Measurements from ENCODE around the gene ANKRD28.

GRCh38 chr3:15646851-15647511 is 150.8 kb downstream of the ANKRD28 start:
- TF ChIP-seq POLR2AphosphoS5 (IDR thresholded peaks at IDR 0.05; ENCODE audit: borderline replicate concordance, low read depth, low read length) = no peak
- TF ChIP-seq EZH2 (IDR thresholded peaks at IDR 0.05) = no peak

Data from SK-N-MC (cell line).